NCI-H128 (cell line): ENCODE results near the gene RTP3.
"Not testable (repeated sequence)": the region's sequence is repeated elsewhere in the genome, so short reads cannot be mapped to it uniquely, and the experiment has no call there.

Source experiments
- DNase-seq: peaks from one replicate; lab custom pipeline; 2025; ENCODE audit not compliant: unreplicated experiment; lab: John Stamatoyannopoulos, UW

Gene RTP3

GRCh38 chr3:46490338-46491084, 7.3 kb upstream of the RTP3 start:
- DNase-seq: no peak

DNA sequence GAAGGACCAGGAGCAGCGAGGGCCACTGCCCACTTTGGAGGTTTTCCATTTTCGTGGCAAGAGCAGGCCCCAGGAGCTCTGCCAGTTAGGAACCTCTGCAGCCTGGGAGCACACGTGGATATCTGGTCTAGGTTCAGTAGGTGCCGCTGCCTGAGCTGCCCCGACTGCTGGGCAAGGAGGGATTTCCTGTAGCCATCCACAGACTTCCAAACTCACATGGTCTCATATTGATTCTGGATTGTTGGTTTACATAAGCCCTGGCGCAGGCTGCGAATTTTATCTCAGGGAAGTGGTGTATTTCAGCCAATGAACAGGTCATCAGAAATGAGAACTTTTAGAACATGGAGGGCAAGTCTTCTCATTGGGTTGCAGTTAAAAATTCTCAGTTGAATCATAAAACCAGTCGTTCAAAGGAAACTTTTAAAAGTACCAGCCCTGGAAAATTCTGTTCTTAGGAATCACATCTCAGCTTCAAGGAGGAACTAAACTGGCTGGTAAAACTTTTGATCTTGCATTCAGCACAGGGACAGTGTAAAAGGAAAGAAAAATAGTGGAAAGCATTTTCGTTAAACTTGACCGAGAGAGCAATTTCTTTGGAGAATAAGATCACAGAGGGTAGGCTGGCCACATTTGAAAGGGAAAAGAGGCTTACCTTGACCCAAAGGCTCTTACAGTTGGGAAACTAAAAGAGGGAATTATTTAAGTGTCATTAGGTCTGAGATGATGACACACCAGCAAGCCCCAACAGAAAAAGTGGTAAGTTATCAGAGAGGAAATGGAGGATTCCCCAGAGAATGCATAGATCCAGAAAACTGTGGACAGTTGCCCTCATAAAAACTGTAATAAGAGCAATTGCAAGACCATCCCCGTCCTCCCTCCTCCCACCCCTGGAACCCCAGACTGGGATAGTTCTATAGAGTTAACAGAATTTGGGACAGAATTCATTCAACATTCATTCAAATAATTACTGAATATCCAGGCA, 6.4 kb upstream of the RTP3 start:
- no peak for DNase-seq

DNA sequence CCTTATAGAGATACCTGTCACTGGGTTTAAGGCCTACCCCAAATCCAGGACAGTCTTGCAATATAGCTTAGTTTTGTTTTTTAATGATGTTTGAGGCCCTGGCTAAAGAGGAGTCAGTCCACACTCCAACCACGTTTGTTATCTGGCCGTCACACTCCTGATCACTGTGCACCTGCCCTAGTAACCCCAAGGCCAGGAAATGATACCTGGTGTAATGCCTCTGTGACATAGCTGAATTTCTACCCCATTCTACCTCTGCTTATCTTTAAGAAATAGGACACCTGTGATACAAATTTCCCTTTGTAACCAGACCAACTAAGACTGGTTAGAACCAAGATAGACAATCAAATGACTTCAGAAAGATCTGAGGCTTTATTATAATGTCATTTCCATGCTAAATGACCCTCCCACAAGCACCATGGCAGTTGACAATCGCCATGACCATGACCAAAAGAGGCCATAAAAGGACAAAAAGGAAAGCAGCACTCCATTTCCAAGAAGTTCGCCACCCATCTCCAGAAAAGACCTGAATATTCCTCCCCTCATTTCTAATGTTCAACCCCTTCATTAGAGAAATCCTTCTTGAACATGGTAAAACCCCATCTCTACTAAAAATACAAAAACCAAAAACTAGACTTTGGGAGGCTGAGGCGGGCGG, 4.8 kb upstream of the RTP3 start:
- DNase-seq: no peak

- DNase-seq: not testable (repeated sequence)
Observed at GRCh38 chr3:46494491-46494890, 3.3 kb upstream of the RTP3 start.

GRCh38 chr3:46495901-46496456, 1.8 kb upstream of the RTP3 start:
- DNase-seq: no peak

GRCh38 chr3:46496746-46497555, 825 bp upstream of the RTP3 start:
- no peak for DNase-seq

DNA sequence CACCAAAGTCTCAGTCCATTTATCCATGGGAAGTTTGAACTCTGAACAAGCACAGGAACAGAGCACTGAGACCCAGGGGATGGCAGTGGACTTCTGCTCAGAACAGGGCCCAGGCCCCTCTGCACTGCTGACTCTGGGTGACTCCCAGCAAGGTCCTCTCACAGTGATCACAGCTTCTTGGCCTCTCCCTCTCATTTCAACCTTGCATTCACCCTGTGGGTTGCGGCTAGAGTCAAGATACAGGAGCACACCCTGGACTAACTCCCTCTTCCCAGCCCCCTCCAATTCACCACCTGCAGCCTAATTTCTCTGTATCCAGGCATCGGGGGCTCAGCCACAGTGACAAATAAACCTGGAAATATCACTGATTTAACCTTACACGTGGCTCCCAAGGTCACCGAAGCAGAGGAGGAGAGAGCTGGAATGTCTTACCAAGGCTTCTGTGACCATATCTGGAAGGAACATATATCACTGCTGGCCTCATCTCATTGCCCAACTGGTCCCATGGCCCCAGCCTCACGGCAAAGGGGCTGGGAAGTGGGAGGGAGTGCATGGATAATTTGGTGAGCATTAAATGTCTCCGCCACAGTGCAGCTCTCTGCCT, 1.2 kb downstream of the RTP3 start:
- DNase-seq: no peak

GRCh38 chr3:46500656-46501635, 3.2 kb downstream of the RTP3 start:
- no peak for DNase-seq

DNA sequence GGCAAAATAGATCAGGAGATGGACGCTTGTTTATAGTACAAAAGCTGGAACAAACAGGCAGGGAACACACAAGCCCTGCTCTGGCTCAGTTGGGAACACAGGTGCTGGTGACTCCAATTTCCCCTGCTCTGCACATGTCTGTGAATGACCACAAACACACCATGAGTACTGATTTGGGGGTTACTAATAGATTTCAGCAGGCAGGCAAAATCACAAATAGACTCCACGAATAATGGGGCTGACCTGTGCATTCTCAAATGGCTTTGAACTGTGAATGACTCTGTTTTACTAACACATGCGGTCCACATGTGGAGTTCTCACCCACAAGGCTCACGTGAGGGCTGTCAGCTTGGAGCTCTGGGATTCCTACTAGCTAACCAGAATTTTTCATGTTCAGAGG, 3.9 kb downstream of the RTP3 start:
- DNase-seq: no peak

DNA sequence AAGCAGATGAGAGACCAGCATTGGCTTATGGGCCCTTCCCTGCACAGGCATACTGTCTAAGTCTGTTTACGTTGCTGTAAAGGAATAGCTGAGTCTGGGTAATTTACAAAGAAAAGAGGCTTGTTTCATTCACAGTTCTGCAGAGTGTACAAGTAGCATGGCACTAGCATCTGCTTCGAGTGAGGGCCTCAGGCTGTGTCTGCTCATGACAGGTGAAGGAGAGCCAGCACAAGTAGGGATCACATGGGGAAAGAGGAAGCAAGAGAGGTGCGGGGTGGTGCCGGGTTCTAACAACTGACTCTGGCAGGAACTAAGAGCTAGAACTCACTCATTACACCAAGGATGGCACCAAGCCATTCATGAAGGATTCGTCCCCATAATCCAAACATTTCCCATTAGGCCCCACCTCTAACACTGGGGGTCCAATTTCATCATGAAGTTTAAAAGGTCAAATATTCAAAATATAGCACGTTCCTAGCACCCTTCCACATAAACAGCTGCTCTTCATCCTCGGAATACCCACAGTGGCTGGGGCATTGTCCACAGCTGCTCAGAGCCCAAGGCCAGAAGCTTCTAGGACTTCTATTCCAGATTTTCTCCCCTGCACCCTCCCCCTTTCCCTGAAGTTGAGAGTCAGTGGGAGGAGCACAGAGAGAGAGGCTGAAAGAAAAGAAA, 5.6 kb downstream of the RTP3 start:
- no peak for DNase-seq

DNA sequence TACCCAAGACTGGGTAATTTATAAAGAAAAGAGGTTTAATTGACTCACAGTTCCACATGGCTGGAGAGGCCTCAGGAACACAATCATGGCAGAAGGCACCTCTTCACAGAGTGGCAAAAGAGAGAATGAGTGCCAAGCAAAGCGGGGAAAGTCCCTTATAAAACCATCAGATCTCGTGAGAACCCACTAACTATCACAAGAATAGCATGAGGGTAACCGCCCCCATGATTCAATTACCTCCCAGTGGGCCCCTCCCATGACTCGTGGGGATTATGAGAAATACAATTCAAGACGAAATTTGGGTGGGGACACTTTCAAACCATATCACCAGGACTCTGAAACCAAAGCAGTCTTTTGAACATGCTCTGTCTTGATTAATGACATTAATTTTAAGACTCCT, 7.0 kb downstream of the RTP3 start:
- DNase-seq: no peak

- DNase-seq: no peak
Observed at GRCh38 chr3:46505953-46506352, 8.2 kb downstream of the RTP3 start.

- DNase-seq: no peak
Observed at GRCh38 chr3:46506526-46506925, 8.8 kb downstream of the RTP3 start.

GRCh38 chr3:46508850-46509591, 11.2 kb downstream of the RTP3 start:
- DNase-seq: no peak

DNA sequence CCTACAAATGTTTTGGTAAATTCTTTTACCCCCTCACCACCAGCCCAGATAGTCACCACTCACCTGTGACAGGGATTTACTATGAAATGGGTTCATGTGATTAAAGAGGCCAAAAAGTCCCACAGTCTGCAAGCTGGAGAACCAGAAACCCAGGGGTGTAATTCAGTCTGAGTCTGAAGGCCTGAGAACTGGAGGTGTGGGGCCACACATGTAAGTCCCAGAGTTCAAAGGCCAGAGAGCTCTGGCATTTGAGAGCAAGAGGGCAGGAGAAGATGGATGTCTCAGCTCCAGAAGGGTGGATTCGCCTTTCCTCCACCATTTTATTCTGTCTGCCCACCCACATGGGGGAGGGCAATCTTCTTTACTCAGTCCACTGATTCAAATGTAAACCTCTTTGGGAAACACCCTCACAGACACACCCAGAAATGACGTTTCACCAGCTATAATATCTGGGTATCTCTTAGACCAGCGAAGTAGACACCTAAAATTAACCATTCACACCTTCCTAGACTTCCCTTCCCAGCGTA, 11.9 kb downstream of the RTP3 start:
- no peak for DNase-seq

- DNase-seq: no peak
Observed at GRCh38 chr3:46512191-46512749, 14.5 kb downstream of the RTP3 start.

DNA sequence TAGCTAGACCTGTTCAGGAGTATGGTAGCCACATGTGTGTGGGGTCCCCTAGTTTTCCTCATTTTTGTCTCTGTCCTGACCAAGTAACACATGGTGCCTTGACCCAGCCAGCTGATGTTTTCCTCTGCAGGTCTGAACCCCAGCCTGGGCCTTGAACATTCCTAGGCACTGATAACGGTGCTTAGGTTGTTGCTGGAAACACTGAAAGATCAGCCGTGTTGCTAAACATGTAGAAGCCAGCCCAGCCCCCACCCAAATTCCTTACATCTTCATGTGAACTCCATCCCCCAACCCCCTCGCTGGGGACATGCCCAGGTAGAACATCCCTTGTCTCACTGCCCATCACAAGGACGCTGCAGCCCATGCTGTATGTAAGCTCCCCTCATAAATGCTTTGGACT, 18.7 kb downstream of the RTP3 start:
- DNase-seq: no peak
